Measurements from ENCODE around the gene OR5K1. TPM values are rescaled to one million over a fixed set of nuclear protein-coding genes. Genes with fewer than 3 reads are reported as not detected.

OR5K1 gene
- not detected for total RNA-seq

DNA sequence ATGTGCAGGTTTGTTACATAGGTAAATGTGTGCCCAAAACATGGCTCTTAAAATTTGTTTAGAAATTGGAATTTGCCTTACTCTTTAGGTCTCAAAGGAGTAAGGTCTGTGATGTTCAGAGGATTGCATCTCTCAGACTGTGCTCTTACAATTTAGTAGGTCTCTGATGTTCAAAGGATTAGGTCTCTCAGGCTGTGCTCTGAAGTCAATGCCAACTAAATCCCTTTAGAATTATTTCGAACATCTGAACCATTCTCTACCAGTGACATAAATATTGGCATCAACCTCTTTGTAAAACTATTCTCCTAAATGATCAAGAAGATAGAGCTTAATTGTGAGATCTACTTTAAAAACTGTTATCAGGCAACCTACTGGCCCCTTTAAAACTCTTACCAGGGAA lies at the start of gene OR5K1:
TSS of gene OR5K1 (plus strand) at position 301 of the 400 bp plus-strand sequence. CDS start 6,376 bp downstream, outside the sequence.
- DNase-seq = no peak
- POLR2A ChIA-PET = no interaction called here
- Mint-ChIP-seq H3K27ac (no peak within 1 kb of the TSS), H3K36me3 (no peaks in the 10 kb centered on the region), H3K9me3 (peaks cover 7% of the 10 kb centered on the region), H3K4me3 (no peak within 1 kb of the TSS), H3K4me1 (ENCODE audit: low read depth) (no peaks in the 10 kb centered on the region), H3K27me3 (no peaks in the 10 kb centered on the region)
- CTCF ChIA-PET = no interaction called here
- intact Hi-C loops (cut with micrococcal nuclease) = no loop called here

DNA sequence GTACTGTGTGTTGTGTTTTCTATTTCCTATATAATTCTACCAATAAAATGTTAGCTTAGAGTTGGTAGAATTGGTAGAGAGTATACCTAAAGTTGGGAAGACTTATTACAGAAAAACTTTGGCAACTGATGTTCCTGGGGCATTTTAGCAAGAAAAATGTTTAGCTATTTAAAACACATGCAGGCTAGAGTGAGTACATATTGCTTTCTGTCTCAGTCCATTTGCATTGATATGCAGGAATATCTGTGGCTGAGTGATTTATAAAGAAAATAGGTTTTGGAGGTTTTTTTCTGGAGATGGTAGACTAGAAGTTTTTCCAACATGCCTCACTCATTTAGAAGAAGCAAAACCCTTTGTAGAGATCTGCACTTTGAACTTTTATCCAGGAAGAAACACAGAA lies 30.4 kb upstream of the OR5K1 start:
- DNase-seq = no peak
- no peaks in the 10 kb centered on the region for H3K4me1 Mint-ChIP-seq (ENCODE audit: low read depth)
- CTCF ChIA-PET = no interaction called here
- peaks cover 34% of the 10 kb centered on the region for H3K9me3 Mint-ChIP-seq
- H3K27me3 Mint-ChIP-seq = no peaks in the 10 kb centered on the region
- H3K27ac Mint-ChIP-seq = no peak overlapping the region
- H3K36me3 Mint-ChIP-seq = peaks cover 7% of the 10 kb centered on the region
- intact Hi-C loops (cut with micrococcal nuclease) = no loop called here
- POLR2A ChIA-PET = no interaction called here
- no peak overlapping the region for H3K4me3 Mint-ChIP-seq

DNA sequence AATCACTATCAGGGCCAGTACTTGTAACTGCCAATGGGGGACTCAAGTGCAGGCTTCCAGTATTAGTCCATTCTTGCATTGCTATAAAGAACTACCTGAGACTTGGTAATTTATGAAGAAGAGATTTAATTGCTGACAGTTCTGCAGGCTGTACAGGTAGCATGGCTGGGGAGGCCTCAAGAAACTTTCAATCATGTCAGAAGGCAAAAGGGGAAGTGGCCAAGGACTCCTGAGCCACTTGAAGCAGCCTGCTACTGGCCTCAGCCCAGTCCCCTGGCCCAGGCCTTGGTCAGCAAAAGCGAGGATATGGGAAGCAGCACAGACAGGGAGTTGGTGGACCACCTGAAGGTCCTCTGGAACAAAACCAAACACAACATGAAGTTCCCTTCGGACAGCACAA lies 29.2 kb upstream of the OR5K1 start:
- no peaks in the 10 kb centered on the region for H3K27me3 Mint-ChIP-seq
- DNase-seq = no peak
- intact Hi-C loops (cut with micrococcal nuclease) = no loop called here
- no peaks in the 10 kb centered on the region for H3K4me1 Mint-ChIP-seq (ENCODE audit: low read depth)
- H3K4me3 Mint-ChIP-seq = no peak overlapping the region
- no peak overlapping the region for H3K27ac Mint-ChIP-seq
- ChIA-PET POLR2A (no interaction called here), CTCF (no interaction called here)
- H3K9me3 Mint-ChIP-seq = peaks cover 25% of the 10 kb centered on the region
- H3K36me3 Mint-ChIP-seq = peaks cover 5% of the 10 kb centered on the region

DNA sequence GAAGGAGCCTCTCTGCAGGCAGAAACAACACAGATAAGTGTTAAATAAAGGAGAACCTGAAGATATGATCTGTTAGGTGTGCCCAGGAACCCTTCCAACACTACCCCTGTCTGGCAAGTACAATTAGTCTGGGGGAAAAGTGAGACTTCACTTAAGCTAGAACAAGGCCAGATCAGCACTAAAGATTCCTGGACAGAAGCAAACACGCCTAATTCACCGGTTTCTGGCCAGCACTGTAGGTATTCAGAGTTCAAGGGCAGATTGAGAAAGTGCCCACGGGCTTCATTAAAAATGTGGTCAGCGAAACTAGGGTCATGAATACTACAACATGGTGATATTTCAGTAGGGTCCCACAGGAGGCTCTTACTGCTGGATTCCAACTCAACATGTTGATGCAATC lies 28.6 kb upstream of the OR5K1 start:
- H3K36me3 Mint-ChIP-seq = peaks cover 2% of the 10 kb centered on the region
- ChIA-PET POLR2A (no interaction called here), CTCF (no interaction called here)
- no peak overlapping the region for H3K4me3 Mint-ChIP-seq
- peaks cover 18% of the 10 kb centered on the region for H3K9me3 Mint-ChIP-seq
- H3K4me1 Mint-ChIP-seq (ENCODE audit: low read depth) = no peaks in the 10 kb centered on the region
- H3K27ac Mint-ChIP-seq = no peak overlapping the region
- DNase-seq = no peak
- H3K27me3 Mint-ChIP-seq = no peaks in the 10 kb centered on the region
- intact Hi-C loops (cut with micrococcal nuclease) = no loop called here

DNA sequence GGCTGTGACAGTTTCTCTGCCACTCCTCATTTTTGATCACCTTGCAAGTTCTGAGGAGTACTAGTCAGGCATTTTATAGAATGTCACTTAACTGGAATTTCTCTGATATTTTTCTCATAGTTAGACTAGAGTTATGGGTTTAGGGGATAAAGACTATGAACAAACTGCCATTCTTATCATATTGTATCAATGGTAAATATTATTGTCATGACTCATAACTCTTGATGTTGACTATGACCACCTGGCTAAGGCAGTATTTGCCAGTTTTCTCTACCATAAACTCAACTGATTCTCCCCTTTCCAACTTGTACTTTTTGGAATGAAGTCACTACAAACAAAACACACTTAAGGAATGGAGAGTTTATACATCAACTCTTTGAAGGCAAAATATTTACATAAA lies 22.7 kb upstream of the OR5K1 start:
- Mint-ChIP-seq H3K27me3 (peaks cover 2% of the 10 kb centered on the region), H3K27ac (no peak overlapping the region), H3K9me3 (no peaks in the 10 kb centered on the region), H3K4me1 (ENCODE audit: low read depth) (no peaks in the 10 kb centered on the region), H3K36me3 (no peaks in the 10 kb centered on the region), H3K4me3 (no peak overlapping the region)
- intact Hi-C loops (cut with micrococcal nuclease) = no loop called here
- ChIA-PET POLR2A (no interaction called here), CTCF (no interaction called here)
- no peak for DNase-seq

DNA sequence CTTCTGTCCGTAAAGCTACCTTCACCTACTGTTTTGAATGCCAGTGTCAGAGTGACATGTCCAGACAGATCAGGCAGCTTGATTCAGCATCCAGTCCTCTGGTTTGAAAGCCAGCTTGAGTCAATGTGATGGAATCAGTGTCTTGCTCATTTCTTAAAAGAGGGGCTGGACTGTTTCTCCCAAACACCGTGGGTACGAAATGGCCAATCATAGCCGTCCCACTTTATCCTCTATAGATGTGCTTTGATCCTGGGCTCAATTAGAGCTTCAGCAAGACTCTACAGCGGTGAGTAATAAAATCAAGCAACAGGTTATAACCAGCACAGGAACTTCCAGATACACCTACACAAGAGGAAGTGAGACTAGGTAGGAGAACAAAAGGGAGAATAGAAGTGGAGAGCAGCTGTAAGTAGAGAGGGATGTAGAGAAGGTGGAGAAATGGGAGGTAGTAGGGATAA lies 17.0 kb upstream of the OR5K1 start:
- intact Hi-C loops (cut with micrococcal nuclease) = no loop called here
- ChIA-PET CTCF (interaction anchor here (1.2 kb wide), 1 partner anchor 156 kb away, joined by 4 read pairs; no protein-coding TSS in a partner anchor), POLR2A (no interaction called here)
- no peaks in the 10 kb centered on the region for H3K9me3 Mint-ChIP-seq
- H3K4me3 Mint-ChIP-seq = no peak overlapping the region
- peaks cover 4% of the 10 kb centered on the region for H3K27me3 Mint-ChIP-seq
- no peaks in the 10 kb centered on the region for H3K36me3 Mint-ChIP-seq
- H3K27ac Mint-ChIP-seq = no peak overlapping the region
- H3K4me1 Mint-ChIP-seq (ENCODE audit: low read depth) = peaks cover 11% of the 10 kb centered on the region
- no peak for DNase-seq

DNA sequence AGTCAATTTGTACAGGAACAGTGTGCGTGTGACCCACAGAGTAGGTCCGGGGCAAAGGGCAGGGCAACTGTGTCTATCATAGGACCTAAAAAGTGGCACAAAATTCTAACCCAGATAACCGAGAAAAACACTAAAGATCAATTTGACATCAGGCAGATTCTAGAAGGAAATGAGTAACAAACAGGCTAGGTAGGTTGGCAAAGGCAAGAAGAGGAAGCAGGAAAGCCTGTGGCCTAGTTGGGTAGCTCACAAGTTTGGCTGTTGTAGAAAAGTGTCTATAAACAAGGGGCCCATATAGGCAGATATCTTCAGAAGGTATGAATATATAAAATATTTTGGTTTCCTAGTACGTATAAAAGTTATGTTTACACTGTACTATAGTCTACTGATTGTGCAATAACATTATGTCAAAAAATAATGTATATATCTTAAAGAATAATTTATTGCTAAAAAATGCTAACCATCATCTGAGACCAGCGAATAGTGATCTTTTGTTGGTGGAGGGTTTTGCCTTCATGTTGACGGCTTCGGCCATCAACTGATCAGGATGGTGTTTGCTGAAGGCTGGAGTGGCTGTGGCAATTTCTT lies 13.3 kb upstream of the OR5K1 start:
- no peaks in the 10 kb centered on the region for H3K9me3 Mint-ChIP-seq
- ChIA-PET POLR2A (no interaction called here), CTCF (no interaction called here)
- intact Hi-C loops (cut with micrococcal nuclease) = no loop called here
- H3K27ac Mint-ChIP-seq = no peak overlapping the region
- no peak for DNase-seq
- H3K4me3 Mint-ChIP-seq = no peak overlapping the region
- H3K27me3 Mint-ChIP-seq = peaks cover 3% of the 10 kb centered on the region
- H3K36me3 Mint-ChIP-seq = no peaks in the 10 kb centered on the region
- peaks cover 11% of the 10 kb centered on the region for H3K4me1 Mint-ChIP-seq (ENCODE audit: low read depth)

DNA sequence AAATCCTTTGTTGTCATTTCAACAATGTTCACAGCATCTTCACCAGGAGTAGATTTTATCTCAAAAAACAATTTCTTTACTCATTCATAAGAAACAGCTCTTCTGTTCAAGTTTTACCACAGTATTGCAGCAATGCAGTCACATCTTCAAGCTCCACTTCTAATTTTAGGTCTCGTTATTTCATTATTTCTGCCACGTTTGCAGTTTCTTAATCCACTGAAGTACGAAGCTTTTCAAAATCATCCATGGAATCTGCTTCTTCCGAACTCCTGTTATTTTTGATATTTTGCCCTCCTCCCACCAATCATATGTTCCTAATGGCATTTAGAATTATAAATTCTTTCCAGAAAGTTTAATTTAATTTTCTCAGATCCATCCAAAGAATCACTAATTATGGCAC lies 12.6 kb upstream of the OR5K1 start:
- Mint-ChIP-seq H3K27ac (no peak overlapping the region), H3K4me1 (ENCODE audit: low read depth) (peaks cover 11% of the 10 kb centered on the region), H3K36me3 (no peaks in the 10 kb centered on the region), H3K4me3 (no peak overlapping the region), H3K27me3 (peaks cover 3% of the 10 kb centered on the region), H3K9me3 (no peaks in the 10 kb centered on the region)
- intact Hi-C loops (cut with micrococcal nuclease) = no loop called here
- no peak for DNase-seq
- CTCF ChIA-PET = no interaction called here
- POLR2A ChIA-PET = no interaction called here

DNA sequence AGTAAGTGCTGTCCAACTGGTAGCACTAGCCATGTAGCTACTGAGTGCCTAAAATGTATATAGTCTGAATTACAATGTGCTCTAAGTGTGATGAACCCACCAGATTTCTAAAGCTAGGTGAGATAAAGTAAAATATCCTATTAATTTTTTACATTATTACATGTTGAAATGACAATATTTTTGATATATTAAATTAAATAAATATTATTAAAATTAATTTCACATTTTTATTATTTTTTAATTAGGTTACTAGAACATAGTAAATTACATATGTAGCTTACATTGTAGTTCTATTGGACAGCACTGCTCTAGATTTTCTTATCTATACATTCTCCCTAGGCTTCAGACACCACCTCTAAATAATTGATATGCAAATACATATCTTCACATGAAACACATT lies 9.2 kb upstream of the OR5K1 start:
- peaks cover 6% of the 10 kb centered on the region for H3K9me3 Mint-ChIP-seq
- no peak for DNase-seq
- peaks cover 4% of the 10 kb centered on the region for H3K4me1 Mint-ChIP-seq (ENCODE audit: low read depth)
- H3K4me3 Mint-ChIP-seq = no peak overlapping the region
- ChIA-PET POLR2A (no interaction called here), CTCF (interaction anchor here (0.9 kb wide), 1 partner anchor 30 kb away, joined by 3 read pairs; no protein-coding TSS in a partner anchor)
- intact Hi-C loops (cut with micrococcal nuclease) = no loop called here
- H3K27ac Mint-ChIP-seq = no peak overlapping the region
- no peaks in the 10 kb centered on the region for H3K27me3 Mint-ChIP-seq
- H3K36me3 Mint-ChIP-seq = no peaks in the 10 kb centered on the region

DNA sequence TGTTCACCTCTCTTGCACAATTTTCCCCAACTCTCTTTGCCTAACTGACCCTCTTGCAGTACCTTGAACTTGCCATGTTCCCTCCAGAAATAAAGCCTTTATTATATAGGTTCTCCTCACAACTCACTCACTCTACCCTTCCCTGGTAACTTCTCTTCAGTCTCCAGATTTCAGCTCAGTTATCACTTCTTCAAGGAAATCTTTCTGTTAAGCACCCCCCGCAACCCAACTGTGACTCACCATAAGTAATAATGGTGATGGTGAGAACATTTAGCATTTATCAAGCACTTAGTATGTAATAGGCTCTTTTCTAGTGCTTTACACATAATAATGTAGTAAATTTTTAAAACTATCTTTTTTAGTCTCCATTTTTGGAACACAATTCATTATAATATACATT lies 8.1 kb upstream of the OR5K1 start:
- Mint-ChIP-seq H3K36me3 (no peaks in the 10 kb centered on the region), H3K4me3 (no peak overlapping the region), H3K27me3 (no peaks in the 10 kb centered on the region), H3K4me1 (ENCODE audit: low read depth) (no peaks in the 10 kb centered on the region), H3K27ac (no peak overlapping the region), H3K9me3 (peaks cover 7% of the 10 kb centered on the region)
- no peak for DNase-seq
- intact Hi-C loops (cut with micrococcal nuclease) = no loop called here
- POLR2A ChIA-PET = no interaction called here
- CTCF ChIA-PET = interaction anchor here (0.7 kb wide), 1 partner anchor 432 kb away, joined by 4 read pairs; no protein-coding TSS in a partner anchor

DNA sequence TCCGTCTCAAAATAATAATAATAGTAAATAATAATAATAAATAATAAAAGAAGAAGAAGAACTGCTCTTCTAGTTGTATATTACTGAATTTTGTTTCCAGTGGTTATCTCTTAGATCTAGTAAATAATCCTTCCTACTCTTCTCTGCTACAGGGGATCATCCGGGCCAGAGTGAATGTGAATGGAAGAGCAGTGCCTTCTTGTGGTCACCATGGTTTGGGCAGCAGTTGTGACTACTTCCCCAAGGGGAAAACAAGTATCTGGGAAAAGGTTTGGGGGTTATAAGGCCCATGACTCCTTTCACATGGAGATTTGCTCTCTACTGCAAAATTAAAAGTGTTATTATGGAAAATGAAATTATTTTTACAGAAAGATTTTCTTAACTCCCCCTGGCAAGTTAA lies 5.5 kb upstream of the OR5K1 start:
- ChIA-PET POLR2A (no interaction called here), CTCF (no interaction called here)
- Mint-ChIP-seq H3K4me3 (no peak overlapping the region), H3K27ac (no peak overlapping the region), H3K9me3 (peaks cover 7% of the 10 kb centered on the region), H3K27me3 (no peaks in the 10 kb centered on the region), H3K4me1 (ENCODE audit: low read depth) (no peaks in the 10 kb centered on the region), H3K36me3 (no peaks in the 10 kb centered on the region)
- DNase-seq = no peak
- intact Hi-C loops (cut with micrococcal nuclease) = no loop called here

DNA sequence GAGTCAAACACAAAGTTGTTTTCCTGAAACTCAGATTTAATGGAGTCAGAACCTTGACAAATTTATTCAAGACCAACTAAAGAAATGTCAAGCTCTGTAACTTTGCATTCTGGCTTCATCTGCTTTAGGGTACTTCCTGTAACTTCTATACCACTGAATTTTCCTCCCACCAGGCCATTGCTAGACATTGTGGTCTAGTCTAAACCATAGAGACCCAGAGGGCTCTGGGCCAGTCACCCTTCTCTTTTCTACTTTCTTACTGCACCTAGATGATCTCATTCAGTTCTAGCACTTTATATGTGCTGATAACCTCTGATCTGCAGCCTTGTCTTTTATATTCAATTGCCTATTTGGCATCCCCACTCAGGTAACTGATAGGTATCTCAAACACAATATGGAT lies 2.8 kb upstream of the OR5K1 start:
- POLR2A ChIA-PET = no interaction called here

DNA sequence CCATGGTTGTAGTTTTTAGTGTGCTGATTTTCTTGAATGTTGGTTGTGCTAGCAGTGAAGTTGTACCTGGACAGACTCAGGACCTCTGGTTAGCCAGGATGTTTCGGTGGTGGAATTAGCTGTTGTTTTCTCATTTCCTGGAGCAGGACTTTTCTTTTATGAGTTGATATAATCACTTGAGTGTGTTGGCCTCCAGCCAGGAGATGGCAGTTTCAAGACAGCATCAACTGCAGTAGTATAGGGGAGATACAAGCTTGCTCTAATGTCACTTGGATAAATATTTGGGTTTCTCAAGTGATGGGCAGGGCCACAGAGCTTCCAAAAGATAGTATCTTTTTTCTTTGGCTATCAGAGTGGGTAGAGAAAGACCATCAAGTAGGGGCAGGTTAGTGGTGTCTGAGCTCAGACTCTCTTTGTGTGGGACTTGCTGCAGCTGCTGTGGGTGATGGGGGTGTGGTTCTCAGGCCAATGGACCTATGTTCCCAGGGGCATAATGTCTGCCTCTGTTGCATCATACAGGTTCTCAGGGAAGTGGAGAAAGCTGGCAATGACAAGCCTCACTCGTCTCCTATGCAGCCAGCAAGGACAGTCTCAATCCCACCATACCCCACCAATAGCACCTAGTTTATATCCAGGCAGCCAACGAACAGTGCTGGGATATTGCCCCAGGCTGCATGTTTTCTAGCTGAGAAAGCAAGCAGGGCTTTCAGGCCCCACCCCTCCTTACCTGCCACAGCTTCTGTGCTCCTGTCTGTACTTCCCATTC lies 19.9 kb downstream of the OR5K1 start:
- peaks cover 10% of the 10 kb centered on the region for H3K36me3 Mint-ChIP-seq
- no peak overlapping the region for H3K4me3 Mint-ChIP-seq
- no peak overlapping the region for H3K27ac Mint-ChIP-seq
- no peaks in the 10 kb centered on the region for H3K4me1 Mint-ChIP-seq (ENCODE audit: low read depth)
- POLR2A ChIA-PET = no interaction called here
- DNase-seq = no peak
- CTCF ChIA-PET = interaction anchor here (1.5 kb wide), 1 partner anchor 18 kb away, joined by 3 read pairs; no protein-coding TSS in a partner anchor
- peaks cover 34% of the 10 kb centered on the region for H3K9me3 Mint-ChIP-seq
- peaks cover 4% of the 10 kb centered on the region for H3K27me3 Mint-ChIP-seq
- intact Hi-C loops (cut with micrococcal nuclease) = no loop called here

More for the DNA sequence above, 2.8 kb upstream of the OR5K1 start:
- Mint-ChIP-seq H3K27me3 (no peaks in the 10 kb centered on the region), H3K9me3 (peaks cover 7% of the 10 kb centered on the region), H3K4me1 (ENCODE audit: low read depth) (no peaks in the 10 kb centered on the region), H3K36me3 (no peaks in the 10 kb centered on the region), H3K27ac (no peak overlapping the region), H3K4me3 (no peak overlapping the region)
- no peak for DNase-seq
- CTCF ChIA-PET = no interaction called here
- intact Hi-C loops (cut with micrococcal nuclease) = no loop called here
